ENCODE measurements around the gene DUSP9.

DUSP9 gene

GRCh38 chrX:153642655-153643430 lies 4.2 kb upstream of the DUSP9 start:
- Histone ChIP-seq H3K4me3 (ENCODE audit: low read depth in 1 of 2, low read length in 2 of 2) (no peak overlapping the region), H3K27me3 (ENCODE audit: control insufficient read depth in 1 of 2, insufficient read depth in 2 of 2, low read length in 2 of 2) (peaks cover 25 to 45% of the 10 kb centered on the region in 2 donors)

GRCh38 chrX:153643431-153644351 lies 3.3 kb upstream of the DUSP9 start:
- H3K4me1 ChIP-seq (ENCODE audit: control insufficient read depth in 1 of 2, insufficient read depth in 2 of 2, low read length in 2 of 2) = no peaks in the 10 kb centered on the region
- no peaks in the 10 kb centered on the region for H3K9me3 ChIP-seq (ENCODE audit: control insufficient read depth in 1 of 2, low read length in 2 of 2)
- H3K36me3 ChIP-seq (ENCODE audit: control insufficient read depth in 1 of 2, insufficient read depth in 2 of 2, low read length in 2 of 2) = no peaks in the 10 kb centered on the region
- no peak overlapping the region for H3K27ac ChIP-seq (ENCODE audit: low read depth, low read length)
- H3K4me3 ChIP-seq (ENCODE audit: low read depth in 1 of 2, low read length in 2 of 2) = peak overlapping the region in 1 of 2 donors; percentile 22
- no peak overlapping the region for H3K9ac ChIP-seq (ENCODE audit: low read depth in 1 of 2, low read length in 2 of 2)
- H3K27me3 ChIP-seq (ENCODE audit: control insufficient read depth in 1 of 2, insufficient read depth in 2 of 2, low read length in 2 of 2) = peaks cover 25 to 53% of the 10 kb centered on the region in 2 donors

More at GRCh38 chrX:153642655-153643430, 4.2 kb upstream of the DUSP9 start:
- no peak overlapping the region for H3K27ac ChIP-seq (ENCODE audit: low read depth, low read length)
- no peaks in the 10 kb centered on the region for H3K9me3 ChIP-seq (ENCODE audit: control insufficient read depth in 1 of 2, low read length in 2 of 2)
- no peaks in the 10 kb centered on the region for H3K4me1 ChIP-seq (ENCODE audit: control insufficient read depth in 1 of 2, insufficient read depth in 2 of 2, low read length in 2 of 2)
- no peaks in the 10 kb centered on the region for H3K36me3 ChIP-seq (ENCODE audit: control insufficient read depth in 1 of 2, insufficient read depth in 2 of 2, low read length in 2 of 2)
- no peak overlapping the region for H3K9ac ChIP-seq (ENCODE audit: low read depth in 1 of 2, low read length in 2 of 2)

- Histone ChIP-seq H3K36me3 (ENCODE audit: control insufficient read depth in 1 of 2, insufficient read depth in 2 of 2, low read length in 2 of 2) (no peaks in the 10 kb centered on the region), H3K27ac (ENCODE audit: low read depth, low read length) (no peak overlapping the region), H3K27me3 (ENCODE audit: control insufficient read depth in 1 of 2, insufficient read depth in 2 of 2, low read length in 2 of 2) (peaks cover 25 to 58% of the 10 kb centered on the region in 2 donors), H3K9ac (ENCODE audit: low read depth in 1 of 2, low read length in 2 of 2) (no peak overlapping the region), H3K9me3 (ENCODE audit: control insufficient read depth in 1 of 2, low read length in 2 of 2) (no peaks in the 10 kb centered on the region), H3K4me3 (ENCODE audit: low read depth in 1 of 2, low read length in 2 of 2) (no peak overlapping the region), H3K4me1 (ENCODE audit: control insufficient read depth in 1 of 2, insufficient read depth in 2 of 2, low read length in 2 of 2) (no peaks in the 10 kb centered on the region)
These were observed 2.5 kb upstream of the DUSP9 start for GRCh38 chrX:153644356-153645125.

GRCh38 chrX:153645151-153645550 lies 1.9 kb upstream of the DUSP9 start:
- no peaks in the 10 kb centered on the region for H3K4me1 ChIP-seq (ENCODE audit: control insufficient read depth in 1 of 2, insufficient read depth in 2 of 2, low read length in 2 of 2)
- no peak overlapping the region for H3K9ac ChIP-seq (ENCODE audit: low read depth in 1 of 2, low read length in 2 of 2)
- H3K36me3 ChIP-seq (ENCODE audit: control insufficient read depth in 1 of 2, insufficient read depth in 2 of 2, low read length in 2 of 2) = no peaks in the 10 kb centered on the region
- H3K27ac ChIP-seq (ENCODE audit: low read depth, low read length) = no peak overlapping the region
- H3K9me3 ChIP-seq (ENCODE audit: control insufficient read depth in 1 of 2, low read length in 2 of 2) = no peaks in the 10 kb centered on the region
- no peak overlapping the region for H3K4me3 ChIP-seq (ENCODE audit: low read depth in 1 of 2, low read length in 2 of 2)
- H3K27me3 ChIP-seq (ENCODE audit: control insufficient read depth in 1 of 2, insufficient read depth in 2 of 2, low read length in 2 of 2) = peaks cover 25 to 58% of the 10 kb centered on the region in 2 donors

GRCh38 chrX:153645921-153646488 lies 998 bp upstream of the DUSP9 start:
- Histone ChIP-seq H3K36me3 (ENCODE audit: control insufficient read depth in 1 of 2, insufficient read depth in 2 of 2, low read length in 2 of 2) (no peaks in the 10 kb centered on the region), H3K27me3 (ENCODE audit: control insufficient read depth in 1 of 2, insufficient read depth in 2 of 2, low read length in 2 of 2) (peaks cover 23 to 58% of the 10 kb centered on the region in 2 donors), H3K4me3 (ENCODE audit: low read depth in 1 of 2, low read length in 2 of 2) (no peak overlapping the region), H3K9me3 (ENCODE audit: control insufficient read depth in 1 of 2, low read length in 2 of 2) (no peaks in the 10 kb centered on the region), H3K4me1 (ENCODE audit: control insufficient read depth in 1 of 2, insufficient read depth in 2 of 2, low read length in 2 of 2) (no peaks in the 10 kb centered on the region), H3K9ac (ENCODE audit: low read depth in 1 of 2, low read length in 2 of 2) (no peak overlapping the region), H3K27ac (ENCODE audit: low read depth, low read length) (no peak overlapping the region)

- no peaks in the 10 kb centered on the region for H3K36me3 ChIP-seq (ENCODE audit: control insufficient read depth in 1 of 2, insufficient read depth in 2 of 2, low read length in 2 of 2)
- H3K27me3 ChIP-seq (ENCODE audit: control insufficient read depth in 1 of 2, insufficient read depth in 2 of 2, low read length in 2 of 2) = peaks cover 17 to 51% of the 10 kb centered on the region in 2 donors
- no peaks in the 10 kb centered on the region for H3K9me3 ChIP-seq (ENCODE audit: control insufficient read depth in 1 of 2, low read length in 2 of 2)
- no peaks in the 10 kb centered on the region for H3K4me1 ChIP-seq (ENCODE audit: control insufficient read depth in 1 of 2, insufficient read depth in 2 of 2, low read length in 2 of 2)
- H3K27ac ChIP-seq (ENCODE audit: low read depth, low read length) = no peak overlapping the region
- no peak overlapping the region for H3K4me3 ChIP-seq (ENCODE audit: low read depth in 1 of 2, low read length in 2 of 2)
- no peak overlapping the region for H3K9ac ChIP-seq (ENCODE audit: low read depth in 1 of 2, low read length in 2 of 2)
These were observed 706 bp downstream of the DUSP9 start for GRCh38 chrX:153647461-153648357.

- H3K36me3 ChIP-seq (ENCODE audit: control insufficient read depth in 1 of 2, insufficient read depth in 2 of 2, low read length in 2 of 2) = no peaks in the 10 kb centered on the region
- no peak overlapping the region for H3K4me3 ChIP-seq (ENCODE audit: low read depth in 1 of 2, low read length in 2 of 2)
- no peaks in the 10 kb centered on the region for H3K4me1 ChIP-seq (ENCODE audit: control insufficient read depth in 1 of 2, insufficient read depth in 2 of 2, low read length in 2 of 2)
- no peak overlapping the region for H3K9ac ChIP-seq (ENCODE audit: low read depth in 1 of 2, low read length in 2 of 2)
- H3K27me3 ChIP-seq (ENCODE audit: control insufficient read depth in 1 of 2, insufficient read depth in 2 of 2, low read length in 2 of 2) = peaks cover 13 to 42% of the 10 kb centered on the region in 2 donors
- no peaks in the 10 kb centered on the region for H3K9me3 ChIP-seq (ENCODE audit: control insufficient read depth in 1 of 2, low read length in 2 of 2)
- no peak overlapping the region for H3K27ac ChIP-seq (ENCODE audit: low read depth, low read length)
These were observed 1.6 kb downstream of the DUSP9 start for GRCh38 chrX:153648358-153649177.

GRCh38 chrX:153649178-153649914 lies 2.3 kb downstream of the DUSP9 start:
- H3K9ac ChIP-seq (ENCODE audit: low read depth in 1 of 2, low read length in 2 of 2) = no peak overlapping the region
- H3K36me3 ChIP-seq (ENCODE audit: control insufficient read depth in 1 of 2, insufficient read depth in 2 of 2, low read length in 2 of 2) = no peaks in the 10 kb centered on the region
- peaks cover 13 to 41% of the 10 kb centered on the region in 2 donors for H3K27me3 ChIP-seq (ENCODE audit: control insufficient read depth in 1 of 2, insufficient read depth in 2 of 2, low read length in 2 of 2)
- H3K27ac ChIP-seq (ENCODE audit: low read depth, low read length) = no peak overlapping the region
- no peaks in the 10 kb centered on the region for H3K9me3 ChIP-seq (ENCODE audit: control insufficient read depth in 1 of 2, low read length in 2 of 2)
- no peak overlapping the region for H3K4me3 ChIP-seq (ENCODE audit: low read depth in 1 of 2, low read length in 2 of 2)
- H3K4me1 ChIP-seq (ENCODE audit: control insufficient read depth in 1 of 2, insufficient read depth in 2 of 2, low read length in 2 of 2) = no peaks in the 10 kb centered on the region
